HEK293 (cell line): Measurements from ENCODE around the gene SESN1.

Experiments used
- CTCF ChIP-seq: fragments of 450-650 bp; formaldehyde crosslinking; IDR thresholded peaks from 2 replicates; pipeline ENCODE4 v1.5.1; 2016; ENCODE audit warnings: missing biosample characterization, missing genetic modification characterization
- KLF17 ChIP-seq: fragments of 450-650 bp; formaldehyde crosslinking; IDR thresholded peaks from 2 replicates; pipeline ENCODE4 v1.5.1; 2016; ENCODE audit warnings: missing biosample characterization, missing genetic modification characterization
- KLF7 ChIP-seq: fragments of 450-650 bp; formaldehyde crosslinking; IDR thresholded peaks from 2 replicates; pipeline ENCODE4 v1.5.1; 2016; ENCODE audit warnings: missing biosample characterization, missing genetic modification characterization, borderline replicate concordance
- KLF8 ChIP-seq: fragments of 450-650 bp; formaldehyde crosslinking; IDR thresholded peaks from 2 replicates; pipeline ENCODE4 v1.5.1; 2016; ENCODE audit warnings: missing biosample characterization, missing genetic modification characterization
- PRDM4 ChIP-seq: fragments of 450-650 bp; formaldehyde crosslinking; IDR thresholded peaks from 2 replicates; pipeline ENCODE4 v1.5.1; 2017; ENCODE audit warnings: missing biosample characterization, missing genetic modification characterization
- TSHZ1 ChIP-seq: fragments of 450-650 bp; formaldehyde crosslinking; IDR thresholded peaks from 2 replicates; pipeline ENCODE4 v1.5.1; 2016; ENCODE audit warnings: missing biosample characterization, missing genetic modification characterization, borderline replicate concordance
- ZBTB17 ChIP-seq: fragments of 450-650 bp; formaldehyde crosslinking; IDR thresholded peaks from 2 replicates; pipeline ENCODE4 v1.5.1; 2016; ENCODE audit warnings: missing biosample characterization, missing genetic modification characterization
- ZBTB20 ChIP-seq: fragments of 450-650 bp; formaldehyde crosslinking; IDR thresholded peaks from 2 replicates; pipeline ENCODE4 v1.5.1; 2016; ENCODE audit warnings: missing biosample characterization, missing genetic modification characterization
- ZFP37 ChIP-seq: fragments of 450-650 bp; formaldehyde crosslinking; IDR thresholded peaks from 2 replicates; pipeline ENCODE4 v1.5.1; 2016; ENCODE audit warnings: missing biosample characterization, missing genetic modification characterization
- ZIC2 ChIP-seq: fragments of 450-650 bp; formaldehyde crosslinking; IDR thresholded peaks from 2 replicates; pipeline ENCODE4 v1.5.1; 2016; ENCODE audit warnings: missing biosample characterization, missing genetic modification characterization
- ZNF214 ChIP-seq: fragments of 450-650 bp; formaldehyde crosslinking; IDR thresholded peaks from 2 replicates; pipeline ENCODE4 v1.5.1; 2017; ENCODE audit warnings: missing biosample characterization, mild to moderate bottlenecking, missing genetic modification characterization, borderline replicate concordance
- ZNF311 ChIP-seq: fragments of 450-650 bp; formaldehyde crosslinking; IDR thresholded peaks from 2 replicates; pipeline ENCODE4 v1.5.1; 2017; ENCODE audit warnings: missing biosample characterization, missing genetic modification characterization, borderline replicate concordance
- ZNF398 ChIP-seq: fragments of 450-650 bp; formaldehyde crosslinking; IDR thresholded peaks from 2 replicates; pipeline ENCODE4 v1.5.1; 2017; ENCODE audit warnings: missing biosample characterization, missing genetic modification characterization
- ZNF501 ChIP-seq: fragments of 450-650 bp; formaldehyde crosslinking; IDR thresholded peaks from 2 replicates; pipeline ENCODE4 v1.5.1; 2016; ENCODE audit warnings: missing biosample characterization, missing genetic modification characterization
- ZNF654 ChIP-seq: fragments of 450-650 bp; formaldehyde crosslinking; IDR thresholded peaks from 2 replicates; pipeline ENCODE4 v1.5.1; 2016; ENCODE audit warnings: low read depth, missing biosample characterization, missing genetic modification characterization
- ZNF660 ChIP-seq: fragments of 450-650 bp; IDR thresholded peaks from 2 replicates; pipeline ENCODE4 v1.5.1; 2018; ENCODE audit warnings: missing biosample characterization, mild to moderate bottlenecking, missing genetic modification characterization
- ZNF76 ChIP-seq: fragments of 450-650 bp; formaldehyde crosslinking; IDR thresholded peaks from 2 replicates; pipeline ENCODE4; 2016; ENCODE audit warnings: low read depth, missing biosample characterization, missing genetic modification characterization, borderline replicate concordance
- ZSCAN16 ChIP-seq: fragments of 450-650 bp; formaldehyde crosslinking; IDR thresholded peaks from 2 replicates; pipeline ENCODE4 v1.5.1; 2016; ENCODE audit warnings: missing biosample characterization, missing genetic modification characterization
- TF ChIP-seq, protein P1 (sequence below): fragments of 450-650 bp; formaldehyde crosslinking; IDR thresholded peaks from 2 replicates; pipeline ENCODE4 v1.5.1; 2017; ENCODE audit warnings: missing biosample characterization, missing genetic modification characterization
- TF ChIP-seq, protein P2 (sequence below): fragments of 450-650 bp; formaldehyde crosslinking; IDR thresholded peaks from 2 replicates; pipeline ENCODE4 v1.5.1; 2016; ENCODE audit warnings: missing biosample characterization, missing genetic modification characterization
- TF ChIP-seq, protein P3 (sequence below): fragments of 450-650 bp; formaldehyde crosslinking; IDR thresholded peaks from 2 replicates; pipeline ENCODE4 v1.5.1; 2016; ENCODE audit warnings: missing biosample characterization, missing genetic modification characterization

Gene SESN1

DNA sequence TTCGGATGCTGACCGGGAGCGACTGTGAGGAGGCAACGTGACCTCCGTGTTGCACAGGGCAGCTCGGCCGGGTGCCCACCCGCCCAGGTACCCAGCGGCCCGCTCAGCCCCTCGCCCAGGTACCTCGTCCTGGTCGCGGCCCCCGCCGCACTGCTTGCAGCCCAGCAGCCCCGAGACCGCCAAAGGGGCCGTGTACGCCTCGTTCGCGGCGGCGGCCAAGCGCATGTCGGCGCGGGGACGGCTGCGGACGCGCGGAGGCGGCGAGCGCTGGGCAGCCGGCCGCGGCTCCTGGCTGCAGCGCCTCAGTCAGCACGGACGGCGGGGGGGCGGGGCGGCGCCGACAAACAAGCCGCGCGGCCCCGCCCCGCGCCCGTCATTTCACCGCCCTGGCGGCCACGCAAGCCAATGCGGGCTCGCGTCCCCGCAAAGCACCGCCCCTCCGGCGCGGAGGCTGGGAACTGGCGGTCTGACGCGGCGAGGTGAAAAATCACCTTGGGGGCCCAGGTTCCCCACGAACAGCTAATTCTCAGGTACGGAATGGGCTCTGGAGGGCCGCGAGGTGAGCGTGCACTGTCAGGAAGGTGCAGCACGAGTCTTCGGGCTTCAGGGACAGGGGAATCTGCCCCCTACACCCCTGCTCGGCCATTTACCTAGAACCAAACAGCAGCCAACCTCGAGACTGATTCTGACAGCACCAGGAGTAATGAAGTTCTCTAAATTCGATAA, 85.2 kb downstream of the SESN1 start (continued):
- TF ChIP-seq ZBTB17 (tag by site-specific recombination) (no peak), KLF17 (tag by site-specific recombination) (no peak), ZNF311 (no peak), ZNF398 (tag by site-specific recombination) (no peak), ZFP37 (tag by site-specific recombination) (no peak), ZNF76 (tag by site-specific recombination) (peak; percentile 35; the same call in 1 of the 2 replicates), KLF8 (no peak), ZSCAN16 (tag by site-specific recombination) (no peak), ZIC2 (tag by site-specific recombination) (no peak; the same call in 1 of the 2 replicates), ZNF501 (tag by site-specific recombination) (no peak), ZBTB20 (tag by site-specific recombination) (no peak; the same call in 1 of the 2 replicates), TSHZ1 (tag by site-specific recombination) (no peak), ZNF214 (tag by site-specific recombination) (no peak), ZNF654 (tag by site-specific recombination) (no peak), CTCF (tag by site-specific recombination) (peak; percentile 4; the same call in 1 of the 2 replicates), KLF7 (no peak), PRDM4 (tag by site-specific recombination) (no peak), ZNF660 (tag by site-specific recombination) (0 out of 2 replicates have a peak, but pooled peaks have one; percentile 40)
- TF ChIP-seq, protein P1, sequence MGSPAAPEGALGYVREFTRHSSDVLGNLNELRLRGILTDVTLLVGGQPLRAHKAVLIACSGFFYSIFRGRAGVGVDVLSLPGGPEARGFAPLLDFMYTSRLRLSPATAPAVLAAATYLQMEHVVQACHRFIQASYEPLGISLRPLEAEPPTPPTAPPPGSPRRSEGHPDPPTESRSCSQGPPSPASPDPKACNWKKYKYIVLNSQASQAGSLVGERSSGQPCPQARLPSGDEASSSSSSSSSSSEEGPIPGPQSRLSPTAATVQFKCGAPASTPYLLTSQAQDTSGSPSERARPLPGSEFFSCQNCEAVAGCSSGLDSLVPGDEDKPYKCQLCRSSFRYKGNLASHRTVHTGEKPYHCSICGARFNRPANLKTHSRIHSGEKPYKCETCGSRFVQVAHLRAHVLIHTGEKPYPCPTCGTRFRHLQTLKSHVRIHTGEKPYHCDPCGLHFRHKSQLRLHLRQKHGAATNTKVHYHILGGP, result no peak
- TF ChIP-seq, protein P2, sequence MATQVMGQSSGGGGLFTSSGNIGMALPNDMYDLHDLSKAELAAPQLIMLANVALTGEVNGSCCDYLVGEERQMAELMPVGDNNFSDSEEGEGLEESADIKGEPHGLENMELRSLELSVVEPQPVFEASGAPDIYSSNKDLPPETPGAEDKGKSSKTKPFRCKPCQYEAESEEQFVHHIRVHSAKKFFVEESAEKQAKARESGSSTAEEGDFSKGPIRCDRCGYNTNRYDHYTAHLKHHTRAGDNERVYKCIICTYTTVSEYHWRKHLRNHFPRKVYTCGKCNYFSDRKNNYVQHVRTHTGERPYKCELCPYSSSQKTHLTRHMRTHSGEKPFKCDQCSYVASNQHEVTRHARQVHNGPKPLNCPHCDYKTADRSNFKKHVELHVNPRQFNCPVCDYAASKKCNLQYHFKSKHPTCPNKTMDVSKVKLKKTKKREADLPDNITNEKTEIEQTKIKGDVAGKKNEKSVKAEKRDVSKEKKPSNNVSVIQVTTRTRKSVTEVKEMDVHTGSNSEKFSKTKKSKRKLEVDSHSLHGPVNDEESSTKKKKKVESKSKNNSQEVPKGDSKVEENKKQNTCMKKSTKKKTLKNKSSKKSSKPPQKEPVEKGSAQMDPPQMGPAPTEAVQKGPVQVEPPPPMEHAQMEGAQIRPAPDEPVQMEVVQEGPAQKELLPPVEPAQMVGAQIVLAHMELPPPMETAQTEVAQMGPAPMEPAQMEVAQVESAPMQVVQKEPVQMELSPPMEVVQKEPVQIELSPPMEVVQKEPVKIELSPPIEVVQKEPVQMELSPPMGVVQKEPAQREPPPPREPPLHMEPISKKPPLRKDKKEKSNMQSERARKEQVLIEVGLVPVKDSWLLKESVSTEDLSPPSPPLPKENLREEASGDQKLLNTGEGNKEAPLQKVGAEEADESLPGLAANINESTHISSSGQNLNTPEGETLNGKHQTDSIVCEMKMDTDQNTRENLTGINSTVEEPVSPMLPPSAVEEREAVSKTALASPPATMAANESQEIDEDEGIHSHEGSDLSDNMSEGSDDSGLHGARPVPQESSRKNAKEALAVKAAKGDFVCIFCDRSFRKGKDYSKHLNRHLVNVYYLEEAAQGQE, result no peak
- TF ChIP-seq, protein P3, sequence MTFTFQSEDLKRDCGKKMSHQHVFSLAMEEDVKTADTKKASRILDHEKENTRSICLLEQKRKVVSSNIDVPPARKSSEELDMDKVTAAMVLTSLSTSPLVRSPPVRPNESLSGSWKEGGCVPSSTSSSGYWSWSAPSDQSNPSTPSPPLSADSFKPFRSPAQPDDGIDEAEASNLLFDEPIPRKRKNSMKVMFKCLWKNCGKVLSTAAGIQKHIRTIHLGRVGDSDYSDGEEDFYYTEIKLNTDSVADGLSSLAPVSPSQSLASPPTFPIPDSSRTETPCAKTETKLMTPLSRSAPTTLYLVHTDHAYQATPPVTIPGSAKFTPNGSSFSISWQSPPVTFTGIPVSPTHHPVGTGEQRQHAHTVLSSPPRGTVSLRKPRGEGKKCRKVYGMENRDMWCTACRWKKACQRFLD (tag by site-specific recombination), result no peak
